CD4-positive, alpha-beta T cell treated with Interleukin-2 at 100 ng/mL for 4 hours (primary cell): ENCODE data around the gene FBXL17.

Experiments
- DNase-seq: peaks from one replicate; pipeline ENCODE4 v3.0.0-alpha.2; 2020; ENCODE audit warnings: low spot score

Gene FBXL17

DNA sequence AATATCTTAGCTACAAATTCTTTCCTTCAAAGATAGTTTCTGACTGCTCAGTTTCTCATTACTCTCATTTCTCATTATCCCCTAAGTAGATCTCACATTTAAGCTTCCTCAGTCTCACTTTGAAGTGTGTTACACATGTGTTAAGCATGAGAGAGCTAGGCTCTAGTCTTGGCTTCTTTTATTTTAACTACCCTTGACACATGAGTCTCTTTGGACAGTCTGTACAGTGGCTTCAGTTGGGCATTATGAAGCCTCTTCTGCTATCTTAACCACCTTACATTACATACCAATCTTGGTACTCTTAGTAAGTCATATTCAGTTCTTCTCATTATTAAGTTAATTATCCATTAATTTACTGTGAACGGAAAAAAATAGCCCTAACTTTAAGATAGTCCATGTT lies 232.5 kb downstream of the FBXL17 start:
- DNase-seq = no peak

GRCh38 chr5:108148715-108149139 lies 233.2 kb downstream of the FBXL17 start:
- DNase-seq = no peak

DNA sequence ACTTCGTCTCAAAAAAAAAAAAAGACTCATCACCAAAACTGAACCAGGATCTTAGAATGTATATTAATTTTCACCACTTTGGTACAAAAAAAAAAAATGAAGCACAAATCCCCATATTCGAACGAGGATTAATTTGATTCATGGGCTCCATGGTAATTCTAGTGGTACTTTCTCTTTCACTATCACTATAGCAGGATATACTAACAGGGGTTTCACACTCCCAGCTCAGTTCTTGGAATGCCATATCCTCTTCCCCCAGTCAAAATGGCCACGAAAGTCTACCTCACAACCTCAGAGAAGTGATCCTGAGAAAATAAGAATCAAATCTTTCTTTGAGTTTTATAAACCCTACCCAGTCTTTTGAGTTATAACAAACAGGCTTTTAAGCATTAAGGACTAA lies 235.7 kb downstream of the FBXL17 start:
- DNase-seq = no peak

GRCh38 chr5:108145351-108145750 lies 236.5 kb downstream of the FBXL17 start:
- no peak for DNase-seq

- no peak for DNase-seq
Measured at GRCh38 chr5:108144332-108144731, 237.6 kb downstream of the FBXL17 start.

GRCh38 chr5:108143581-108143980 lies 238.3 kb downstream of the FBXL17 start:
- DNase-seq = no peak

DNA sequence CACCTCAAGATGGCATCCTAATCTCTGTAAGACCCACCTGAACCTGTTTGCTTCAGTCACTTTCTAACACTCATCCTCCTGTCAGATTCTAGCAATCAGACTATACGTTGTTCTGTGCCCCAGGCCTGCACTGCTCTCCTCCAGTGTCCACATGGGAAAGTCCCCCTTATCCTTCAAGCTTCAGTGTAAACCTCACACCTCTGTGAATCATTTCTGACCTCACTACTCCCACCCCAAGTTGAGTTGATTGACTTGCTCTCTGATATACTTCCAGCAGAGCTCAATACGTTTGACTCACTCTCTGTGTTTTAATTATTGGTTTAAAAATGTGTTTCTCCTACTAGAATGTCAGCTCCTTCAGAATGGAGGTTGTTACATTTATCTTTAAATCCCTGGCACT lies 240.2 kb downstream of the FBXL17 start:
- no peak for DNase-seq

- no peak for DNase-seq
Measured at GRCh38 chr5:108136493-108136892, 245.4 kb downstream of the FBXL17 start.

DNA sequence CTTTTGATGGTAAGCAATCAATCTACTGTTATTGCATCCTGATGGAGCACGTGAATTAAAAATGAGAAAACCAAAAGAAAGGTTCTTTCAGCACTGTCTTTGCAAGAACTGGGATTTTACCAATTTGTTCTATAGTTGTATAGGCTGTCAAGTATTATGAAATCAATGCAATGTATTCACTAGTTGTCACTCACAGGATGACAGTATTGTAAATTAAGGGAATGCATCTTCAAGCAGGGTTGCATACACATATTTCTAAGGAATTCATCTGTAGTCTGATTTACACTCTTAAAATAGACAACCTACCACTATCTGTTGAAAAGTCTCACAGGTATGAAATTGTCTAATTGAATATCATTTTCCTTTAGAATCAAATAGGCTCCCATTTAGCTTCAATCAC lies 252.8 kb downstream of the FBXL17 start:
- DNase-seq = no peak

DNA sequence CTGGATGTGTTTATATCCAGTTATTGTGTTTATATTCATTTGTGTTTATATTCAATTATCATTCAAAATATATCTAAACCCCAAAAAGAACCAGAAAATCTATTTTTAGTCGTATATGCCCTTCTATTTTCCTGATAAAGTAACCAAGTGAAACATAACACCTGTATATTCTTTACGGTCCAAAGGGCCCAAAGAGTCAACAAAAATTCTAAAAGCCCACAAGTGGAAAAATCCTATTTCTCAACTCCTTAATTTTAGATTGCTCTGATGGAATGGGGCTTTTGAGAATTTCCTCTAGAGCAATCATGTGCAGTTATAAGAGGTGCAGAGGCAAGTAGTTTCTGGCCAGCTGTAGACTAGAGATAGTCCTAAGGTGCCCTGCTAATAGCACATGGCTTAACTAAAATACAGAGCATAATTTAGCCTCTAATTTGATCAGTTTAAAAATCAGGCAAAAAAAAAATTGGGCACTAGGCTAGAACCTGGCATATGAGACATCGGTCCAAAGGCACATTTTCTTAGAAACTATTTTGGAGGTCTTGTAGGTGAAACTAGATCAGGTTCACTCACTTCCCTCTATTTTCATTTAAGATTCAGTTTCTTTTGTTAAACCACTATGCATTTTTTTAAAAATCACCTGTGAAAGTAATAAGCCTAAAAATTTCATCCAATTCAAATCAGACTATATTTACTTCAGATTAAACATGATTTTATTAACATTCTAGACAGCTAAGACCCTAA lies 256.0 kb downstream of the FBXL17 start:
- DNase-seq = no peak

DNA sequence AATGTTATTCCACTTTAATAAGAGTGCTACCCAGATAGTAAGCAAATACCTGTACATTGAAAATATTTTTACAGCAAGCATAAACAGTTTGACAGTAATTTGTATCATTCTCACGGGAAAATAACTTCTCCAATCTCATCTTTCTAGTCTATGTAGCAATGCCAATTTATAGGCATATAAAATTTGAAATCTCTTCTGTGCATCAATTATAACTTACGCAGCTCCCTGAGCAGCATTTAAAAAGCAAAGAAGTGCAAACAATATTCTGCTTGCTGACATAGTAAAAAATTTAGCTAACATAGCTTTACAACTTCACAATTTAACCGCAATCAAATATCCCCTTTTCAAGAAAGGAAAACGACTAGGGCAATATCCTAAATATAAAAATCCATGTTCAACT lies 257.3 kb downstream of the FBXL17 start:
- no peak for DNase-seq

DNA sequence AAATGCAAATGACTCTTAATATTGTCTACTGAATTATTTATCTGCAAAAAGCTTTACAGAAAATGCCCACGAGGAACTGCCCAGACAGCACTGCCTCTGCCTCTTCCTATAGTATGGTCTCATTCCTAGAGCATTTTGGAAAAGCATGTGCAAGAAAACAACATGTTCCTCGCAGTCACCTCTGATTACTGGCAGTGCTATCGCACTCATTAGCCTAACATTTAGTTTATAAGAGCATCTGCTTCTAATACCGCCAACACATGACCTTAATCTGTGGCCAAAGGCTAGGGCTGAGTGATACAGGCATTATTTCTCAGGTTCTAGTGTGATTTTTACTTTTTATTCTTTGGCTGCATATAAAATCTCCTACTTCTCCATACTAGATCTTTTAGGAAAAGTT lies 259.2 kb downstream of the FBXL17 start:
- no peak for DNase-seq

DNA sequence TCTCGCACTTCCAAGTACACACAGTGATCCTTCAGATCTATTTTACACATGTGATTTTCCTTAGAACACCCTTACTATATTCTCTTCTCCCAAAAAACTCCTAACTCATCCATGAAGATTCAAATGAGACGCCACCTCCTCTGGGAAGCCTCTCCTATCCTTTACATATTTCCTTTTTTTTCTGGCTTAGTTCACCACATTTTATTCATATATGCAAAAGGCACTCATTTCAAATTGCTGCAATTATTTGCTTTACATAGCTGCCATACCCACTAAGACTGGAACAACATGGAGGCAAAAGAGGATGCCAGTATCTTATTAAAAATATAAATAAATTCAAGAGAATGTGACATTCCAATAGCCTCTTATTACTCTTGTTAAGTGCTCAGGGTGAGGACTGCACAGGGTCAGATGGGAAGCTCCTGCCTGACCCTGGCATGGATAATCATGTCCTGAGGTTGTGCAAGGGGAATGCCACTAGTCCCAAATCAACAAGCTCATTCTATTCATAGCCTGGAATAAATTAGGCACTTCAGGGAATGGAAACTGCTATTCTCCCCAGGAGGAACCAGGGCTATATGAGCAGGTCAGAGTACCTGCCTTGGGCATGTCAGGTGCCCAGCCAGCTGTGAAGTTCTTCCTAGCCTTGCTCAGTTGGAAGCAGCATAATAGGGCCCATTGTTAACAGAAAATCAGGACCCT lies 262.9 kb downstream of the FBXL17 start:
- no peak for DNase-seq

- no peak for DNase-seq
Measured at GRCh38 chr5:108115673-108116072, 266.2 kb downstream of the FBXL17 start.

GRCh38 chr5:108113950-108114349 lies 267.9 kb downstream of the FBXL17 start:
- DNase-seq = no peak

DNA sequence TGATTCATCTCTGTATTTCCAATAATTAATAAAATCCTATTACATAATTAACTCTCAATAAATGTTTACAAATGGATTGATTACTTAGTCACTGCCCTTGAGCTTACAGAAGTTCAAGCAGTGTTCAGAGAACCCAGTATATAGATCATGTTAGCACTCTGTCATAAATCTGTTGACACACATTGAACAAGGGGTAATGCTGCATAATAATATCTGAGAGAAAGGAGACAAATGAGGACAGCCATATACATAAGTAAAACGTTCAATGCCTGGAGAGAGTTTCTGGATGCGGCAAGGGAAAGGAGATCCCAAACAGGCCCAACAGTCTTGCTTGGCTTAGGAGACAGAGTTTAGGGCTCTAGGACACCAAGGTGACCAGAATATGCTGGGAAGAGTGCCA lies 270.2 kb downstream of the FBXL17 start:
- no peak for DNase-seq

DNA sequence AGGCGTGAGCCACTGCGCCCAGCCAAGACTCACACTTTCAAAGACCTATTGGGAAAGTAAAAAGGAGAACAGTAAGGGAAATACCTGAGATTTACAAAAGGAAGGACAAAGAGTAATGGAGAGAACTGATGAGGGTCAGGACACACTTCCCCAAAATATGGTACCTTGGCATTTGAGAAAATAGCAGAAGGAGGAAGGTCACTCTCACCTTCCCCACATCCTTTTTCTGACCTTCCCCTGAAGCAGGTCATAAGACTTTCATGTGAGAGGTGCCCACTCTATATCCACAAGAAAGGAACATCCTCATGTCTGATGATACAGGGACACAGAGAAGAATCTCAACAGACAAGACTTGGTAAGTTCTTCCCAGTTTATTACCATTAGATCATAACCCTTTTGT lies 272.8 kb downstream of the FBXL17 start:
- no peak for DNase-seq

DNA sequence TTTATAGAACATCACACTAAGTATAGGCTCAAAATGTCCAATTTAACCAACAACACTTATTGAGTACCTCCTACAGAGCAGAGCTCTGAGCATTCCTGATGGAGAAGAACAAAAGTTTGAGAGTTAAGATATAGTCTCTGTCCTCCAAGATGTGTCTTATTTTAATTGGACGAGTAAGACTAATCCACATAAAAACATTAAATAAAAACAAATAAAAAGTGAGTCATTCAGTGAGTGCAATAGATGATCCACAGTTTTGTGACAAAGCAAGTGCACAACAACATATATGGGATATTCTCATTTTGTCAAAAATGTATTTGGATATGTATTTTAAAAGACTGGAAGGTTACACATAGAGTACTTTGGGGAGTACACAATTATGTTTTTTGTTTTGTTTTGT lies 277.4 kb downstream of the FBXL17 start:
- no peak for DNase-seq

GRCh38 chr5:108102463-108102862 lies 279.4 kb downstream of the FBXL17 start:
- no peak for DNase-seq

GRCh38 chr5:108101821-108102220 lies 280.1 kb downstream of the FBXL17 start:
- no peak for DNase-seq

DNA sequence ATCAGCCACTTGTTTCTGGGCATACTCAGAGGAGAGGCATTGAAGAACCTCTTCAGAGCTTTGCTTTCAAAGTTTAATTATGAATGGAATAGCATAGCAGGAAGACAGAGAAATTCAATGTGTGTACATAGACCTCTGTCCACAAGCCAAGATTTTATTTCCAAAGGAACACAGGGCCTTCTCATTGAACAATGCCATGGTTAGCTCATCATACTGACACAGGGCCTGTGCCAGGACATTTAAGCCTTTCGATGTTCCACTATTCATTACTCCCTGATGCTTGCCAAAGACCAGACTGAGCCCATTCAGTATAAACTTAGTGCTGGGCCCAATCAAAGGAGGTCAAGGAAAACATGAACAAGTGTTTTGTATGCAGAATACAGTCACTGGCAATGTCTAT lies 280.8 kb downstream of the FBXL17 start:
- DNase-seq = no peak

- no peak for DNase-seq
Measured at GRCh38 chr5:108094800-108095199, 287.1 kb downstream of the FBXL17 start.

DNA sequence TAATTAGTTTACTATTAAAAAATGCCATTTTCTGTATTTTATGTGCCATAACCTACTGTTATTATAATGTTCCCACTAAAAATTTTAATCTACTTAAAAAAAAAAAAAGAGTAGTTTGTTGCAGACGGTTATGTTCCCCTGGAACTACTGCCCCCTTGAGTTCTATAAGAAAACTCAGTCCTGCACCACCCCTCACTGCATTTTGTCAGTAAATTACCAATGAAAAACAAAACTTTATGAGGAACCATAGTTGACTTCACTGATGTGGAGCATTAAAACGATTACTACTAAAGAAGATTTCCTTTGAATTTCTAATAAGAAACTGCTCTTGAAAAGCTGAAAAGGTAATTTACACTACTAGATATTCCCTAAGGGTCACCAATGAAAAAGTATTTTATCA lies 288.7 kb downstream of the FBXL17 start:
- no peak for DNase-seq

- DNase-seq = no peak
Measured at GRCh38 chr5:108090946-108091345, 291.0 kb downstream of the FBXL17 start.
